ENCODE data around the gene VPS39. TPM values are rescaled to one million over a fixed set of nuclear protein-coding genes. Genes with fewer than 3 reads are reported as not detected.
"Not testable (repeated sequence)": the region's sequence is repeated elsewhere in the genome, so short reads cannot be mapped to it uniquely, and the experiment has no call there.

VPS39 gene
- total RNA-seq, 1 experiment from 2014 or later, result 55.2 TPM

DNA sequence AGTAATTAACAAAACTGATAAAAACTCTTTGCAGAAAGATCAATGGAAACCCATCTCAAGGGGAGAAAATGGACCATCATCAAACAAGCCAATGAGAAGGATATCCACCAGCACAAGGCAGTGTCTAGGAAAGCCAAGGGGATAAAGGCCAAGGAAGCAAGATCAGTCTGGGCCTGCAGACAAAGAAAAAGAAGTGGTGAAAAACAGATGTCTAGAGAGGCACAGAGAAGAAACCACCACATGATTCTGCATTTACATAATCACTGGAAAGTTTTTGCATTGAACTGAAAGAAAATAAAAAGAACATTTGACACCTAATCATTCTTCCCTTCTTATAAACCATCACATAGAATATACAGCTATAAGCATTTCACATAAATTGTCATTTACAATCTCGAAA lies 23.0 kb upstream of the VPS39 start:
- H3K36me3 ChIP-seq (ENCODE audit: control insufficient read depth, insufficient read depth, low read length), result peaks cover 28% of the 10 kb centered on the region
- CTCF ChIA-PET, result no interaction called here
- intact Hi-C loops (cut with micrococcal nuclease; ENCODE audit: unreplicated experiment), result no loop called here

DNA sequence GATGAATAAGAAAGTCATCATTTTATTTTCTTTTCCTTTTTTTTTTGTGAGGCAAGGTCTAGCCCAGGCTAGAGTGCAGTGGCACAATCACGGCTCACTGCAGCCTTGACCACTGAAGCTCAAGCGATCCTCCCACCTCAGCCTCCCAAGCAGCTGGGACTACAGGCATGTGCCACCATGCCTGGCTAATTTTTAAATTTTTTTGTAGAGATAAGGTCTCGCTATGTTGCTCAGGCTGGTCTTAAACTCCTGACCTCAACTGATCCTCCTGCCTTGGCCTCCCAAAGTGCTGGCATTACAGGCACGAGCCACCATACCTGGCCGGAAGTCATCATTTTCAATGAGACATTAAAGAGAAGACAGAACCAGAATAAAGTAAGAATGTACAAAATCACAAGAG lies 20.9 kb upstream of the VPS39 start:
- BruUV-seq (replicated peaks); intact Hi-C loops (cut with micrococcal nuclease; ENCODE audit: unreplicated experiment); H3K4me3 ChIP-seq (ENCODE audit: low read depth in 2 of 2, low read length in 2 of 2); H3K9me3 ChIP-seq (ENCODE audit: control insufficient read depth, insufficient read depth, low read depth, low read length); ATAC-seq; H3K27ac ChIP-seq (ENCODE audit: low read length); H3K27me3 ChIP-seq (ENCODE audit: control insufficient read depth, insufficient read depth, low read length); H3K4me1 ChIP-seq (ENCODE audit: control insufficient read depth, insufficient read depth, low read length); in situ Hi-C loops (cut with HindIII; ENCODE audit: low pct_unique_long_range_greater_than_20kb, low sequenced_read_pairs); CTCF ChIA-PET; DNase-seq (ENCODE audit: low read depth, low spot score): not testable (repeated sequence)
- POLR2A ChIA-PET, result interaction anchor here (0.7 kb wide), 2 partner anchors 42 to 67 kb away, joined by 3 read pairs; no protein-coding TSS in a partner anchor
- H3K36me3 ChIP-seq (ENCODE audit: control insufficient read depth, insufficient read depth, low read length), result peaks cover 28% of the 10 kb centered on the region

More for the DNA sequence above, 23.0 kb upstream of the VPS39 start:
- no peak overlapping the region for H3K4me3 ChIP-seq (ENCODE audit: low read depth in 2 of 2, low read length in 2 of 2)
- no peak for ATAC-seq
- in situ Hi-C loops (cut with HindIII; ENCODE audit: low pct_unique_long_range_greater_than_20kb, low sequenced_read_pairs), result no loop called here
- H3K4me1 ChIP-seq (ENCODE audit: control insufficient read depth, insufficient read depth, low read length), result no peaks in the 10 kb centered on the region
- POLR2A ChIA-PET, result interaction anchor here (0.8 kb wide), 1 partner anchor 23 kb away, joined by 3 read pairs; the partner anchor contains the start of gene VPS39
- TF ChIP-seq TCF7L2 (IDR thresholded peaks at IDR 0.05; ENCODE audit: low read depth, low read length) (no peak), POLR2AphosphoS5 (IDR thresholded peaks at IDR 0.05; ENCODE audit: low read depth, low read length) (no peak)
- no peaks in the 10 kb centered on the region for H3K9me3 ChIP-seq (ENCODE audit: control insufficient read depth, insufficient read depth, low read depth, low read length)
- no peaks in the 10 kb centered on the region for H3K27me3 ChIP-seq (ENCODE audit: control insufficient read depth, insufficient read depth, low read length)
- DNase-seq (ENCODE audit: low read depth, low spot score), result no peak
- no TSS peak for BruUV-seq (replicated peaks)
- no peak overlapping the region for H3K27ac ChIP-seq (ENCODE audit: low read length)

DNA sequence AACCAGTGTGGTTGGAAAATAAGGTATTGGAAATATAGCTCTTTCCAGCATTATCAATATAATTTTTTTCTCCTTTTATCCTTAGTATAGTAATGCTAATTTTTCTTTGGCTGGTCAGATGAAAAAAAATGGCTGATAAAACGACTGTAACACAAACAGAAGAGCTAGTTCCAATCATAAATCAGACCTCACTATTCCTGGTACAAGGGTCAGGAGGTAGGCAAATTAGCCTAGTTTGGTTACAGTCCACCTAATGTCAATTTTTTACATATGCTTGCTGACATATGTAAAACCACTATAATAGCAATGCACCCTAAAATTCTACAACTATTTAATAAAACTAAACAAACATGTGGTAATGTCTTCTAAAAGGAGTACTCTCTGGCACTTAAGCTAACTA lies 19.9 kb upstream of the VPS39 start:
- ATAC-seq, result no peak
- DNase-seq (ENCODE audit: low read depth, low spot score), result no peak
- POLR2A ChIA-PET, result interaction anchor here (0.6 to 0.7 kb wide), 2 partner anchors 43 to 97 kb away, joined by 3 to 15 read pairs; no protein-coding TSS in a partner anchor
- no peaks in the 10 kb centered on the region for H3K4me1 ChIP-seq (ENCODE audit: control insufficient read depth, insufficient read depth, low read length)
- H3K27me3 ChIP-seq (ENCODE audit: control insufficient read depth, insufficient read depth, low read length), result no peaks in the 10 kb centered on the region
- H3K4me3 ChIP-seq (ENCODE audit: low read depth in 2 of 2, low read length in 2 of 2), result no peak overlapping the region
- intact Hi-C loops (cut with micrococcal nuclease; ENCODE audit: unreplicated experiment) (no loop called here), in situ Hi-C loops (cut with HindIII; ENCODE audit: low pct_unique_long_range_greater_than_20kb, low sequenced_read_pairs) (no loop called here)
- TF ChIP-seq, protein P1, sequence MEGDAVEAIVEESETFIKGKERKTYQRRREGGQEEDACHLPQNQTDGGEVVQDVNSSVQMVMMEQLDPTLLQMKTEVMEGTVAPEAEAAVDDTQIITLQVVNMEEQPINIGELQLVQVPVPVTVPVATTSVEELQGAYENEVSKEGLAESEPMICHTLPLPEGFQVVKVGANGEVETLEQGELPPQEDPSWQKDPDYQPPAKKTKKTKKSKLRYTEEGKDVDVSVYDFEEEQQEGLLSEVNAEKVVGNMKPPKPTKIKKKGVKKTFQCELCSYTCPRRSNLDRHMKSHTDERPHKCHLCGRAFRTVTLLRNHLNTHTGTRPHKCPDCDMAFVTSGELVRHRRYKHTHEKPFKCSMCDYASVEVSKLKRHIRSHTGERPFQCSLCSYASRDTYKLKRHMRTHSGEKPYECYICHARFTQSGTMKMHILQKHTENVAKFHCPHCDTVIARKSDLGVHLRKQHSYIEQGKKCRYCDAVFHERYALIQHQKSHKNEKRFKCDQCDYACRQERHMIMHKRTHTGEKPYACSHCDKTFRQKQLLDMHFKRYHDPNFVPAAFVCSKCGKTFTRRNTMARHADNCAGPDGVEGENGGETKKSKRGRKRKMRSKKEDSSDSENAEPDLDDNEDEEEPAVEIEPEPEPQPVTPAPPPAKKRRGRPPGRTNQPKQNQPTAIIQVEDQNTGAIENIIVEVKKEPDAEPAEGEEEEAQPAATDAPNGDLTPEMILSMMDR (IDR thresholded peaks at IDR 0.05), result no peak
- TF ChIP-seq POLR2AphosphoS5 (IDR thresholded peaks at IDR 0.05; ENCODE audit: low read depth, low read length) (no peak), TCF7L2 (IDR thresholded peaks at IDR 0.05; ENCODE audit: low read depth, low read length) (no peak), SIN3A (IDR thresholded peaks at IDR 0.05; ENCODE audit: borderline replicate concordance, insufficient read depth, low read depth, low read length) (no peak)
- TF ChIP-seq, protein P2, sequence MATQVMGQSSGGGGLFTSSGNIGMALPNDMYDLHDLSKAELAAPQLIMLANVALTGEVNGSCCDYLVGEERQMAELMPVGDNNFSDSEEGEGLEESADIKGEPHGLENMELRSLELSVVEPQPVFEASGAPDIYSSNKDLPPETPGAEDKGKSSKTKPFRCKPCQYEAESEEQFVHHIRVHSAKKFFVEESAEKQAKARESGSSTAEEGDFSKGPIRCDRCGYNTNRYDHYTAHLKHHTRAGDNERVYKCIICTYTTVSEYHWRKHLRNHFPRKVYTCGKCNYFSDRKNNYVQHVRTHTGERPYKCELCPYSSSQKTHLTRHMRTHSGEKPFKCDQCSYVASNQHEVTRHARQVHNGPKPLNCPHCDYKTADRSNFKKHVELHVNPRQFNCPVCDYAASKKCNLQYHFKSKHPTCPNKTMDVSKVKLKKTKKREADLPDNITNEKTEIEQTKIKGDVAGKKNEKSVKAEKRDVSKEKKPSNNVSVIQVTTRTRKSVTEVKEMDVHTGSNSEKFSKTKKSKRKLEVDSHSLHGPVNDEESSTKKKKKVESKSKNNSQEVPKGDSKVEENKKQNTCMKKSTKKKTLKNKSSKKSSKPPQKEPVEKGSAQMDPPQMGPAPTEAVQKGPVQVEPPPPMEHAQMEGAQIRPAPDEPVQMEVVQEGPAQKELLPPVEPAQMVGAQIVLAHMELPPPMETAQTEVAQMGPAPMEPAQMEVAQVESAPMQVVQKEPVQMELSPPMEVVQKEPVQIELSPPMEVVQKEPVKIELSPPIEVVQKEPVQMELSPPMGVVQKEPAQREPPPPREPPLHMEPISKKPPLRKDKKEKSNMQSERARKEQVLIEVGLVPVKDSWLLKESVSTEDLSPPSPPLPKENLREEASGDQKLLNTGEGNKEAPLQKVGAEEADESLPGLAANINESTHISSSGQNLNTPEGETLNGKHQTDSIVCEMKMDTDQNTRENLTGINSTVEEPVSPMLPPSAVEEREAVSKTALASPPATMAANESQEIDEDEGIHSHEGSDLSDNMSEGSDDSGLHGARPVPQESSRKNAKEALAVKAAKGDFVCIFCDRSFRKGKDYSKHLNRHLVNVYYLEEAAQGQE (IDR thresholded peaks at IDR 0.05; ENCODE audit: insufficient read depth in 1 of 2, low read depth in 2 of 2, low read length in 1 of 2), result no peak
- no TSS peak for BruUV-seq (replicated peaks)
- H3K27ac ChIP-seq (ENCODE audit: low read length), result no peak overlapping the region
- H3K36me3 ChIP-seq (ENCODE audit: control insufficient read depth, insufficient read depth, low read length), result peaks cover 31% of the 10 kb centered on the region
- CTCF ChIA-PET, result interaction anchor here (0.7 kb wide), 1 partner anchor 11 kb away, joined by 3 read pairs; no protein-coding TSS in a partner anchor
- no peaks in the 10 kb centered on the region for H3K9me3 ChIP-seq (ENCODE audit: control insufficient read depth, insufficient read depth, low read depth, low read length)

Data from Panc1 (cell line).